ENCODE measurements around the gene SKAP2. TPM values are rescaled to one million over a fixed set of nuclear protein-coding genes. Genes with fewer than 3 reads are reported as not detected.

SKAP2 gene
- total RNA-seq, 1 donor from 2014 or later = 3.5 TPM

DNA sequence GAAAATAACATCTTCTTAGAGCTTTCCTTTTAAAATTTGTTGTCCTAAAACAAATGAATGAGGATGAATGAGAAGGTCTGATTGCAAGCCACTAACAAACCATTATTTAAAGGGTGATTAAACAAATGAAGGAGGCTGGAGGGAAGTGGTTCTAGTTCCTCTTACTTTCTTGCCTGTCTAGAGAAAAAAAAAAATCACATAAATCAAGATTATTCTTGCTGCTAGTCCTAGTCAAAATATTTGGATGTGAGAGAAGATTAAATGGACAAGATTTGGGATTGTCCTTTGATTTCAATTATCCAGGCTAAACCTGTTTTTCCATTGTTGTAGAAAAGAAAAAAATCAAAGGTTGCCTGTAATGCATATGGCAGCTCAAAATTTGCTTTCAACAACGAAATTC is 3.3 kb downstream of the SKAP2 start:
- no peak overlapping the region for H3K27ac Mint-ChIP-seq (ENCODE audit: unreplicated experiment)

DNA sequence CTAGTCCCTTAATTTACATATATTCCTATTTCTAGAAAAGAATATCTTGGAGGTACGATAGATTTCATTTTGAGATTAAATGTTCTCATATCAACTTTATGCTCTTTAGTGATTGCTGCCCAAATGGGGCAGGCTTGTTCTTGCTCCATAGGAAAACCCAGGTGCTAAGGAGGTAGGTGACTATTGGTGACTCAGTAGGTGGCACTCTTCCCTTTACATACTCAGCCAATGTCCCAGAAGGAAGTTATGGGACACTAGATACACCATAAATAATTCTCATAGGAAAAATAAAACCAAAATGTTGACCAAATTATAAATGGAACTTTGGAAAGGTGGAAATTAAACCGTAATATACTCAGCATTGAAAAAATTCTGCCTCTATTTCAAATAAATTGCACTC is 4.0 kb downstream of the SKAP2 start:
- Mint-ChIP-seq H3K4me3 (peak overlapping the region; percentile 16), H3K9me3 (no peaks in the 10 kb centered on the region), H3K27me3 (ENCODE audit: low read depth) (peaks cover 98% of the 10 kb centered on the region), H3K4me1 (peaks cover 27% of the 10 kb centered on the region), H3K27ac (ENCODE audit: unreplicated experiment) (no peak overlapping the region), H3K36me3 (ENCODE audit: low read depth) (no peaks in the 10 kb centered on the region)
- no peak for DNase-seq (ENCODE audit: low read depth, low spot score)
- TF ChIP-seq, protein P1, sequence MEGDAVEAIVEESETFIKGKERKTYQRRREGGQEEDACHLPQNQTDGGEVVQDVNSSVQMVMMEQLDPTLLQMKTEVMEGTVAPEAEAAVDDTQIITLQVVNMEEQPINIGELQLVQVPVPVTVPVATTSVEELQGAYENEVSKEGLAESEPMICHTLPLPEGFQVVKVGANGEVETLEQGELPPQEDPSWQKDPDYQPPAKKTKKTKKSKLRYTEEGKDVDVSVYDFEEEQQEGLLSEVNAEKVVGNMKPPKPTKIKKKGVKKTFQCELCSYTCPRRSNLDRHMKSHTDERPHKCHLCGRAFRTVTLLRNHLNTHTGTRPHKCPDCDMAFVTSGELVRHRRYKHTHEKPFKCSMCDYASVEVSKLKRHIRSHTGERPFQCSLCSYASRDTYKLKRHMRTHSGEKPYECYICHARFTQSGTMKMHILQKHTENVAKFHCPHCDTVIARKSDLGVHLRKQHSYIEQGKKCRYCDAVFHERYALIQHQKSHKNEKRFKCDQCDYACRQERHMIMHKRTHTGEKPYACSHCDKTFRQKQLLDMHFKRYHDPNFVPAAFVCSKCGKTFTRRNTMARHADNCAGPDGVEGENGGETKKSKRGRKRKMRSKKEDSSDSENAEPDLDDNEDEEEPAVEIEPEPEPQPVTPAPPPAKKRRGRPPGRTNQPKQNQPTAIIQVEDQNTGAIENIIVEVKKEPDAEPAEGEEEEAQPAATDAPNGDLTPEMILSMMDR (conservative IDR thresholded peaks at IDR 0.05) = no peak

More for the DNA sequence above, 3.3 kb downstream of the SKAP2 start:
- peaks cover 2% of the 10 kb centered on the region for H3K9me3 Mint-ChIP-seq
- H3K4me1 Mint-ChIP-seq = peaks cover 32% of the 10 kb centered on the region
- TF ChIP-seq, protein P1 (conservative IDR thresholded peaks at IDR 0.05) = no peak
- no peaks in the 10 kb centered on the region for H3K36me3 Mint-ChIP-seq (ENCODE audit: low read depth)
- H3K27me3 Mint-ChIP-seq (ENCODE audit: low read depth) = peaks cover 98% of the 10 kb centered on the region
- DNase-seq (ENCODE audit: low read depth, low spot score) = no peak
- H3K4me3 Mint-ChIP-seq = no peak overlapping the region

GRCh38 chr7:26859720-26860119 is 4.7 kb downstream of the SKAP2 start:
- no peak overlapping the region for H3K27ac Mint-ChIP-seq (ENCODE audit: unreplicated experiment)
- peaks cover 21% of the 10 kb centered on the region for H3K4me1 Mint-ChIP-seq
- DNase-seq (ENCODE audit: low read depth, low spot score) = no peak
- no peaks in the 10 kb centered on the region for H3K9me3 Mint-ChIP-seq
- H3K27me3 Mint-ChIP-seq (ENCODE audit: low read depth) = peaks cover 98% of the 10 kb centered on the region
- H3K36me3 Mint-ChIP-seq (ENCODE audit: low read depth) = no peaks in the 10 kb centered on the region
- TF ChIP-seq, protein P1 (conservative IDR thresholded peaks at IDR 0.05) = no peak
- peak overlapping the region; percentile 12 for H3K4me3 Mint-ChIP-seq

DNA sequence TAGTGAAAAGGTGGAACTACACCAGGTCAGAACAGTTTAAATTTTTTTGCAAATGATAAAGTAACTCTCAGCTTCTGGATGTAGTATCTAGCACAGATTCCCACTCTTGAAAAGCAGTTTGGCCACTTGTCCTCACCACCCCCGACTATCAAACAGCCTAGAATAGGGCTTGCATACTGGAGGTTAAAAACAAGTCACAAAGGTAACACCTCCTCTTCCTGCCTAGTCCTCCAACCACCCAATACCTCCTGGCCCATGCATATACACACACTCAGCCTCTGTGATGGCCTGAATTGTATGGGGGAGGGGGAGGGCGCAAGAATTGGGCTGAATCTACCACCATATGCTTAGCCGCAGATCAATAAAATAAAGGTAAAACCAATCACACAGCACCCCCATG is 5.7 kb downstream of the SKAP2 start:
- Mint-ChIP-seq H3K36me3 (ENCODE audit: low read depth) (no peaks in the 10 kb centered on the region), H3K4me1 (peaks cover 11% of the 10 kb centered on the region), H3K9me3 (no peaks in the 10 kb centered on the region), H3K4me3 (peak overlapping the region; percentile 3), H3K27me3 (ENCODE audit: low read depth) (peaks cover 97% of the 10 kb centered on the region), H3K27ac (ENCODE audit: unreplicated experiment) (no peak overlapping the region)
- TF ChIP-seq, protein P1 (conservative IDR thresholded peaks at IDR 0.05) = no peak
- DNase-seq (ENCODE audit: low read depth, low spot score) = no peak

GRCh38 chr7:26858241-26858715 is 6.1 kb downstream of the SKAP2 start:
- no peaks in the 10 kb centered on the region for H3K36me3 Mint-ChIP-seq (ENCODE audit: low read depth)
- H3K4me1 Mint-ChIP-seq = peaks cover 7% of the 10 kb centered on the region
- TF ChIP-seq, protein P1 (conservative IDR thresholded peaks at IDR 0.05) = no peak
- H3K27me3 Mint-ChIP-seq (ENCODE audit: low read depth) = peaks cover 97% of the 10 kb centered on the region
- H3K27ac Mint-ChIP-seq (ENCODE audit: unreplicated experiment) = no peak overlapping the region
- peak overlapping the region; percentile 84 for H3K4me3 Mint-ChIP-seq
- no peaks in the 10 kb centered on the region for H3K9me3 Mint-ChIP-seq
- DNase-seq (ENCODE audit: low read depth, low spot score) = no peak
